Renal cortical epithelial cell (primary cell): ENCODE results near the gene BATF. TPM values are rescaled to one million over a fixed set of nuclear protein-coding genes. Genes with fewer than 3 reads are reported as not detected.
"Not testable (repeated sequence)": the region's sequence is repeated elsewhere in the genome, so short reads cannot be mapped to it uniquely, and the experiment has no call there.

Source experiments
- DNase-seq: peaks from one replicate; pipeline ENCODE4 v3.0.0-alpha.2; 2011; ENCODE audit warnings: low read depth
- total RNA-seq: library from RNA; depleted of rRNA; stranded (reverse); fragments of >200 nt; gene quantifications from 2 replicates; pipeline ENCODE4 v1.2.3, GENCODE V29; 2014

The BATF gene
- not detected in 2 replicates for total RNA-seq

DNA sequence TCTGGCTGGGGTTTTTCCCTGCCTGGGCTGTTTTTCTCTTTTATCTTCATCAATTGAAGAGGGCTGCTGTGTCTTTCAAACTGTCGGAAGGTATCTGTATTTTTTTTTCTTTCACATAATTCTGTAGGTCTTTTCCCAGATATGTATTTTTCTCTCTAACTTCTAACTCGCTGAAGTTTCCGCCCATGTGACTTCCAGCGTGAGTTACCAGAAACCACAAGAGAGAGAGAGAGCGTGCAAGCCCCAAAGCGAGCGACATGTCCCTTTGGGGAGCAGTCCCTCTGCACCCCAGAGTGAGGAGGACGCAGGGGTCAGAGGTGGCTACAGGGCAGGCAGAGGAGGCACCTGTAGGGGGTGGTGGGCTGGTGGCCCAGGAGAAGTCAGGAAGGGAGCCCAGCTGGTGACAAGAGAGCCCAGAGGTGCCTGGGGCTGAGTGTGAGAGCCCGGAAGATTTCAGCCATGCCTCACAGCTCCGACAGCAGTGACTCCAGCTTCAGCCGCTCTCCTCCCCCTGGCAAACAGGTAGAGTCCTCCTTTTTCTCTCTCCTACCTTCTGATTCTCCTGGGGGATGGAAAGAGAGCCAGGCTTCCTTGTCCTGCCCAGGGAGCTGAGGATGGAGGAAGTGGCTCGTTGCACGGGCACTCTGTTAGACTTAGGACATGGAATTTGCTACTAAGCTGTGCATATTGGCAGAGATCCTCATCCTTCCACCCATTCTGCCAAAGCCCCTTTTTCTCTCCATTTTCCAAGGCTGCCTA lies at the start of gene BATF:
Gene BATF, plus strand, starts transcription at position 246 of the 759 bp plus-strand sequence. Its CDS starts 214 bp downstream, at position 460.
- DNase-seq: no peak

DNA sequence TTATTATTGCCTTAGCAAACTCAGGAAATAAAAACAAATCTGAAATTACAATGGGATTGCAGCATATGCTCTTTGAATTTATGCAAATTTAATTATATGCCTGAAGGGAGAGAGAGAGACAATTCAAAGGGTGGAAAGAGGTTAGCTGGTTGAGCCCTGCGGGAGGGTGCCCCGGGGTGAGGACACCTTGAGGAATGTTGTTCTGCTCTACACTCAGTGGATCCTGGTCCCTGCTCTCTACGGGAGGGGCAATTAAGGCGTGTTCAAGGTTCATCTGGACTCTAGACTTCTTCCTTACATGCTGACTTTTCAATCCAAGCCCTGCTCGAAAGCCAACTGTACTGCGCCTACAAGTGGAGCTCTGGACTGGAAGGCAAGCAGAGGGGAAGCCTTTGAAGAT lies 48.1 kb upstream of the BATF start:
- not testable (repeated sequence) for DNase-seq

GRCh38 chr14:75476274-75476995 lies 45.8 kb upstream of the BATF start:
- DNase-seq: no peak

DNA sequence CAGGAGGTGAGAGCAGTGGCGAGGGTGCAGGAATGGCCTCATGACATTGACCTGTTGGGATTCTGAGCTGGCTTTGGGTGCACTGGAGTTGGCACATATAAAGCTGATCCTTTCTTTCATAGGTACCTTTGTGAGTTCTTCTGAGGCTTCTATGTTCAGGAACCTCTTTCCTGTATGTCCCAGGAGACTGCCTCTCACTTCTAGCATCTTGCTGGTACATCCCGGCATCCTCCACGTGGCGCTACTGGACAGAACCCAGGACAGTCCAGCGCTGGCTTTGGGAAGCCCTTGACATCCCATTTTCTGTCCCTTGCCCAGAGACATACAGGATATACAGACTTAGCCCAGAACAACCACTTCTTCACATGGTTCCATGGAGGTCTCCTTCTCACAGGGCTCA lies 44.4 kb upstream of the BATF start:
- DNase-seq: no peak

DNA sequence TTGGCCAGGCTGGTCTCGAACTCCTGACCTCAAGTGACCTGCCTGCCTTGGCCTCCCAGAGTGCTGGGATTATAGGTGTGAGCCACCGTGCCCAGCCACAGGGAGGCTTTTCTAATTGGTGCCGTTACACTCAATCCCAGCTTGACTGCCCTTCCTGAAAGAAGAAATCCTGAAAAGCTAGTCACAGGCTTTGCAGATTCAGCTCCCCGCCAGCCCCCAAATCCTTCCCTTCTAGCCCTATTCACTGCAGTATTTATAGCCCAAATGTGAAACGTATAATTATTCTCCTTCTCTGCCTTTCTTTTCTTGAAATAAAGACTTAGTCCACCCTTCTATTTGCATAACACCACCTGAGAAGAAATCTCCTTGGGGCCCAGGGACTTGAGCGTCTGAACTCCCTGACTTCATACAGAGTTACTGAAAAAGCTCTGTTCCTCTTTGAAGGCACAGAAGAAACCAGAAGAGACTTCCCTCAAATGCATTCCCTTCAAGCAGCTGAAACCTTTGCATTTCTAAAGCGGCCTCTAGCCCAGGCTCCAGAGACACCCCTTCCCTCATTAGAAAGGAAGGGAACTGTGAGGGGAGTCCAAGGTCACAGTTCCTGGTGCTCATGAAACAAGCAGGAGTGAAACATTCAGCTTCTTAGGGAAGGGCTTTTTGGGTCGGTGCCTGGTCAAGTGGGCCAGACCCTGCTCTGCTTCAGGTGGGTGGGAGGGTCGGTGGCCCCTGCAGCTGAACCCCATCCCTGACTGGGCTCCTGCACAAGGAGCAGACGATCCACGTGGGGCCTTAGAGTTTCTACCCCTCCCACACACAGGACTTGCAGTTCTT lies 42.3 kb upstream of the BATF start:
- no peak for DNase-seq

DNA sequence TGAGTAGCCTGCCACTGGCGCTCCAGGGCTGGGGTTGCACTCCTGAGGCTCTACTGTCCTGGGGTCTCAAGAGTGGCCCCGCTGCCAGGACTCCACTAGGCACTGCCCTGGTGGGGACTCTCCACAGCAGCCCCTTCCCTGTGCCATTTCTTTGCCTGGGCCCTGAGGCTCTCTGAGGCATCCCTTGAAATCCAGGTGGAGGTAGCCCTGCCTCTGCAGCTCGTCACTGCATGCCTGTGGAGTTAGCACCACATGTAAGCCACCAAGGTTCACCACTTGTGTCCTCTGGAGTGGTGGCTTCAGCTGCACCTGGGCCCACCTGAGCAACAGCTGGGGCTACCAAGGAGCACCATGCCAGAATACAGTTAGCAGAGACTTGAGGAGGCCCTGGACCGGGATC lies 39.9 kb upstream of the BATF start:
- no peak for DNase-seq

- peak; percentile 42 for DNase-seq
Observed at GRCh38 chr14:75484711-75485429, 37.4 kb upstream of the BATF start.

GRCh38 chr14:75486318-75486717 lies 36.0 kb upstream of the BATF start:
- DNase-seq: no peak

DNA sequence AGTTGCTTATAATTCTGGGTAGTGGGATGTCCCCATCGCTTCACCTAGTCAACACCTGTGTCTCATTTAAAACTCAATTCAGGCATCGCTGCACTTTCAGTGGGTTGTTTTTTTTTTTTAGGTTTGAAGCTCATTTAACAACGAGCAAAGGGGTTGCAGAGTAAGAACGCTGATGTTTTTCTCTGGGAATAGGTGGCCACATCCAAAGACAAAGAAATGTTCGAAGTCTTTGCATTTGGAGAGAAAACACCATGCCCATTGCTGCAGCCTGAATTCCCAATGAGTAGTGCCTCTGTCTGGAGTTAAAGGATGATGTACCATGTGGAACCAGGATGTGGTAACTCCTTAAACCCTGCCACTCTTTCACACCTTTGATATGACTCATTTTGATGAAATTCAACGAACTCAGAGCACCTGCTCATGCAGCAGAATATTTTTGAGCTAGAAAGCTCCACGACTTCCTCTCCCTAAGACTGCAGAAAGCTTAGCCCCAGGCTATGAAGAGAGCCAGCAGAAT lies 35.1 kb upstream of the BATF start:
- DNase-seq: peak; percentile 78

DNA sequence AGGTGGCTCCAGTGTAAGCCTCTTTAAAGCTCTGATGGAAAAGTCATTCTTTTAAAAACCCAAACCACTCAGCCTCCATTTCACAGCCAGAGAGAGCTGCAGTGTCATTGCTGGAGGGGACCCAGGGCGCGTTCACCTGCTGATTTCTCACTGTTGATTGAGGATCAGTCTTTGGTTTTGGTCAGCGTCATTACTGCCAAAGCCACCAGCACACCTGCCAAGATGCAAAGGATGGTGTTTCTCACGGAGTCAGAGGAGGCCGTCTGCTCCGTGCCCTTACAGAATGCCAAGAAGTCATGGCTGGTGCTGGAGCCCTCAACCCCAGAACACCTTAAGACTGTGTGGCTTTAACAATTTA lies 32.8 kb upstream of the BATF start:
- no peak for DNase-seq

DNA sequence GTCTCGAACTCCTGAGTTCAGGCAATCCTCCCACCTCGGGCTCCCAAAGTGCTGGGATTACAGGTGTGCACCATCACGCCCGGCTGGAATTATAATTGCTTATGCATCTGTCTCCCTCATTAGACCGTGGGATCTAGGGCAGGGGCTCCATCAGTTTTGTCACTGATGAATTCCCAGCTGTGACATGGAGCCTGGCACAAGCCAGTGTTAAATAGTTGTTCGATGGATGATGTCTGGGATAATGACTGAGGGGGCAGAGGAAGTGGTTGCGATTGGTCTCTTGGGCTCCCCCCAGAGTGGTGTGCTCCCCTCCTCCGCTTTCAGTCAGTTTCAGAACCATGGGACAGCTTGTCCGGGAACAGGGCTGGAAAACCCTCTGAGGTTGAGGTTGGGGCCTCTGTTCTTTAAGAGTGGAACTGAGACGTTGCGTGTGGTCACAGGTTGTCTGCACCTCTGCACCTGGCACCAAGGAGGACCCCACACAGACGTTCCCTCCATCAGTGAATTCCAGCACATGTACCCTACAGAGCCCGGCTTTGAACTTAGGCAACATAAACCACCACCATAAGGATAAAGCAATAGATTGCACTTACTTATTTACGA lies 30.8 kb upstream of the BATF start:
- no peak for DNase-seq

- DNase-seq: no peak
Observed at GRCh38 chr14:75492832-75493591, 29.3 kb upstream of the BATF start.

DNA sequence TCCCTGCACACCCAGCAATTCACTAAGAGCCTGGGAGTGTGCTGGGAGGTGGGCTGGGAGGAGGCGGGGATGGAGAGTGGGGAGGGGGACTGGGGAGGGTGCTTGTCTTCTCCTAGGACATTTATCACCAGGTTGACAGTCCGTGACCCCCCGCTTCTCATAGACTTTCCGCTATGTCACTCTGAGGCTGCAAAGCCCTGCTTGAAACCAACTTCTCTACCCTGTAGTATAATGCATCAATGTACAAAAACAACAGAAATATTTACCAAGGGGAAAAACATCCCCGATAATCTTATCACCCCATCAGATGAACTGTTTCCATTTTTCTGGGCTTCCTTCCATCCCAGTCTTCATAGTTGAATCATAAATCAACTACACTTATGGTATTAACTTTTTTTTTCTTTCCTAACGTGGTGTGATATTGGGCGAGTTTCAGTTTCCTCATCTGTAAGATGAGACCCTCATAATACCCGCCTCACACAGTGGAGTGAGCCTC lies 28.6 kb upstream of the BATF start:
- DNase-seq: no peak

DNA sequence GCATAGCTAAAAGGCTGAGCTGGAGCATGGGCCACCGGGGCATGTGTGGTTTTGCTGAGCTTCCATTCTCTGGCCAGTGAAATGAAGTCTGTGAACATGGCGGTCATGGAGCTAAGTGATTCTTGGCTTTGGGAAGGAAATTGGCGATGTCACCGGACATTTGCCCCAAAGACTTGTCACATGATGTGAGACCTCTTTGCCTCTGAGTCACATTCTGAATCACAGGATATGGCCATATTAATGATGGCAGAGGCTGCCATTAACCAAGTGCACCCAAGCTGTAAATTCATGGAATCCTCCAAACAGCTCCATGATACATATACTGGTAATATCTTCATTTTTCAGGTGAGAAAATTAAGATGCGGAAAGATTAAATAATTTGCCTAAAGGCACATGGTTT lies 27.4 kb upstream of the BATF start:
- DNase-seq: no peak

GRCh38 chr14:75495399-75495798 lies 26.9 kb upstream of the BATF start:
- no peak for DNase-seq

DNA sequence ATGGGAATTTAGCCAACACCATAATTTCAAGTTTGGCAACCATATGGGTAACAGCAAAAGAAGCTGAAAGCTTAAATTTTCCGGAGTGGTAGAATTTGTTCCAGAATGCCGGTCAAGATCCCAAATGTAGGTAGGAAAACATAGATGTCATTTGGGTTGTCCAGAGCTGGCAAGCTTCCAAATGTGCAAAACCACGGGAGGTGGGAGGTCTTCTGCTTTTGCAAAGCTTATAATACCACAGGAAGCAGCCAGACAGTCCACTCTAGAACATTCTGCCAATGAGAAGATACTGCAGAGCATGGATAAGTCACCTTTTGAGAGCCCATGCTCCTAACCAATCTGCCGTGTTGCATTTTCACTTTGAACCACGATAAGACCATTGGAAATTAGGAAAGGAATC lies 26.4 kb upstream of the BATF start:
- DNase-seq: no peak

DNA sequence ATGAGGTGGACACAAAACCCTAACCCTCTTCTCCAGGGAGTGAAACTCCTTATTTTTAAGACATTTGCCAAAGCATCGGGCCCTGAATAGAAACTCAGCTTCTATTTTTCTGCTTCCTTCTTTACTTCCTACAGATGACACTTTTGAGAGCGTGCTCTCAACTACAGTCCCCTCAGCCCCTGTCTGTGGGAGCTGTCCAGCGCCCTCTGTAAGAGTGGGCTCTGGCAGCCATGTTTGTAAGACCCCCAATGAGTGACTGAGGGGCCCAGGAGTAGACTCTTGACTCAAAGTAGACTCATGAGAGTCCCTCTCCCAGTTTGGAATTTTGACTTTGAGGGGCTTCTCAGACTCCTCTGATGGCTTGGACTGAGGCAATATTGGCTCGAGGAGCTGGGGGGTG lies 25.5 kb upstream of the BATF start:
- DNase-seq: no peak

DNA sequence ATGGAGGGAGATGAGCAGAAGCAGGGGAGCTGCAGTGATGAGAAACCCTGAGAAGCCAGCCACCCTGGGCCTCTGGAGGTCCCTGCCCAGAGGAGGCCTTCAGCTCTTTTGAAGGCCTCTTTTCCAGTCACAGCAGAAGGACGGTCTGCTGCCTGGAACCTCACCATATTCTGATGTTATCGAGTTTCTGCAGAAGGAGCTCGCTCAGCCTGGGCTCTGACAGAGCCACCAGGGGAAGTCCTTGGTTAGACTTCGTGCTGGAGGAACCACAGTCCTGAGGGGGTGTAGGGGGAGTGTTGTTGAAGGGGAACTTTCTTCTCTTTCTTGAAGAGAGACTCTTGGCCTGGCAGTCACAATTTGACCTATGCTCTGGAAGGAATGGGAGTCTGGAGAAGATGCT lies 25.1 kb upstream of the BATF start:
- DNase-seq: no peak

DNA sequence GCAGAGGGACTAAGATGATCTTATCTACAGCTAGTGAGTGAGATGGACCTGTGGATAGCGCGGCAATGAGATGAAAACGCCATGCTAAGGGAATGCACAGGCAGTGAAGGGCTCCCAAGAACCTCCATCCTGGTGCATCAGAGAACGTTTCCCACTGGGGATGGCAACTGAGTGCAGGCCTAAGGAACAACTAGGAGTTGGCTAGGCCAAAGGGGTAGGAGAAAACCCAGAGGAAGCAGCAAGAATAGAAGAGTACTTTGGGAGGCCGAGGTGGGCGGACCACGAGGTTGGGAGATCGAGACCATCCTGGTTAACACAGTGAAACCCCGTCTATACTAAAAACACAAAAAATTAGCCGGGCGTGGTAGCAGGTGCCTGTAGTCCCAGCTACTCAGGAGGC lies 24.6 kb upstream of the BATF start:
- DNase-seq: no peak
